HL-60 (cell line): ENCODE measurements around the gene TAS2R39.

ENCODE experiments used
- CTCF ChIP-seq: IDR thresholded peaks from one replicate; pipeline ENCODE4 v1.5.1; 2011; ENCODE audit warnings: low read length, control low read depth, inconsistent platforms; ENCODE audit not compliant: insufficient read depth
- POLR2AphosphoS5 ChIP-seq: IDR thresholded peaks from 2 replicates; pipeline ENCODE4 v1.6.1; 2012; ENCODE audit warnings: low read depth
- REST ChIP-seq: IDR thresholded peaks from 2 replicates; pipeline ENCODE4 v1.6.1; 2012; ENCODE audit warnings: low read depth; ENCODE audit not compliant: insufficient replicate concordance

GRCh38 chr7:143225047-143225446 is 41.8 kb downstream of the TAS2R39 start:
- TF ChIP-seq CTCF (no peak), REST (no peak), POLR2AphosphoS5 (no peak)
